Measurements from ENCODE around the gene LRRC4C. TPM values are rescaled to one million over a fixed set of nuclear protein-coding genes. Genes with fewer than 3 reads are reported as not detected.

Gene LRRC4C
- total and polyA plus RNA-seq, 11 donors, result 0.08 to 1.2 (median 0.48) TPM; not detected in 1

GRCh38 chr11:40975076-40975475 lies 484.4 kb downstream of the LRRC4C start:
- no peak for TF ChIP-seq CTCF (IDR thresholded peaks at IDR 0.05)
- no peak for TF ChIP-seq POLR2A (IDR thresholded peaks at IDR 0.05)
- H3K27me3 ChIP-seq, result no peaks in the 10 kb centered on the region
- H3K9me3 ChIP-seq, result peaks cover 0 to 26% (median 0%) of the 10 kb centered on the region in 12 donors
- ATAC-seq (no peak), DNase-seq (no peak)
- no peak overlapping the region for H3K27ac ChIP-seq
- 68 to 90% (median 84%) methylated on average over 2 of the region's 2 CpGs for WGBS, 4 donors
- H3K36me3 ChIP-seq, result no peaks in the 10 kb centered on the region
- no peak overlapping the region for H3K4me3 ChIP-seq
- intact Hi-C loops (cut with DNase I), result no loop called here
- no peaks in the 10 kb centered on the region for H3K4me1 ChIP-seq

GRCh38 chr11:40974186-40974795 lies 485.2 kb downstream of the LRRC4C start:
- Histone ChIP-seq H3K27me3 (no peaks in the 10 kb centered on the region), H3K9me3 (peaks cover 0 to 26% (median 0%) of the 10 kb centered on the region in 12 donors), H3K36me3 (no peaks in the 10 kb centered on the region), H3K27ac (no peak overlapping the region), H3K4me3 (no peak overlapping the region), H3K4me1 (no peaks in the 10 kb centered on the region)
- no peak for TF ChIP-seq CTCF (IDR thresholded peaks at IDR 0.05)
- no peak for TF ChIP-seq POLR2A (IDR thresholded peaks at IDR 0.05)
- intact Hi-C loops (cut with DNase I), result no loop called here
- DNase-seq (no peak), ATAC-seq (no peak)
- WGBS, 4 donors, result 74 to 80% (median 77%) methylated on average over 3 of the region's 3 CpGs

- intact Hi-C loops (cut with DNase I), result no loop called here
- H3K4me3 ChIP-seq, result no peak overlapping the region
- no peaks in the 10 kb centered on the region for H3K27me3 ChIP-seq
- DNase-seq (no peak), ATAC-seq (no peak)
- no peaks in the 10 kb centered on the region for H3K36me3 ChIP-seq
- H3K27ac ChIP-seq, result no peak overlapping the region
- TF ChIP-seq POLR2A (IDR thresholded peaks at IDR 0.05) (no peak), CTCF (IDR thresholded peaks at IDR 0.05) (no peak)
- H3K9me3 ChIP-seq, result peaks cover 0 to 4% (median 0%) of the 10 kb centered on the region in 12 donors
- no peaks in the 10 kb centered on the region for H3K4me1 ChIP-seq
Observed at GRCh38 chr11:40958707-40959106, 500.7 kb downstream of the LRRC4C start.

GRCh38 chr11:40952479-40952878 lies 507.0 kb downstream of the LRRC4C start:
- intact Hi-C loops (cut with DNase I), result no loop called here
- no peak for TF ChIP-seq CTCF (IDR thresholded peaks at IDR 0.05)
- no peak for TF ChIP-seq POLR2A (IDR thresholded peaks at IDR 0.05)
- Histone ChIP-seq H3K4me1 (no peaks in the 10 kb centered on the region), H3K36me3 (no peaks in the 10 kb centered on the region), H3K4me3 (no peak overlapping the region), H3K9me3 (peaks cover 0 to 7% (median 0%) of the 10 kb centered on the region in 12 donors), H3K27me3 (no peaks in the 10 kb centered on the region), H3K27ac (no peak overlapping the region)
- DNase-seq (no peak), ATAC-seq (no peak)
- 62 to 76% (median 65%) methylated on average over 1 of the region's 1 CpG for WGBS, 4 donors

All from heart left ventricle (tissue), 16 donors.